Epithelial cell of prostate (primary cell): ENCODE measurements around the gene KCND3.

Experiments
- DNase-seq: peaks from one replicate; pipeline ENCODE4 v3.0.0-alpha.2; 2011; ENCODE audit warnings: low read depth, low spot score
- H3K27ac ChIP-seq: fragments of 450-650 bp; 2 replicates; pipeline ENCODE4 v1.5.1; 2017; ENCODE audit warnings: mild to moderate bottlenecking

The KCND3 gene

DNA sequence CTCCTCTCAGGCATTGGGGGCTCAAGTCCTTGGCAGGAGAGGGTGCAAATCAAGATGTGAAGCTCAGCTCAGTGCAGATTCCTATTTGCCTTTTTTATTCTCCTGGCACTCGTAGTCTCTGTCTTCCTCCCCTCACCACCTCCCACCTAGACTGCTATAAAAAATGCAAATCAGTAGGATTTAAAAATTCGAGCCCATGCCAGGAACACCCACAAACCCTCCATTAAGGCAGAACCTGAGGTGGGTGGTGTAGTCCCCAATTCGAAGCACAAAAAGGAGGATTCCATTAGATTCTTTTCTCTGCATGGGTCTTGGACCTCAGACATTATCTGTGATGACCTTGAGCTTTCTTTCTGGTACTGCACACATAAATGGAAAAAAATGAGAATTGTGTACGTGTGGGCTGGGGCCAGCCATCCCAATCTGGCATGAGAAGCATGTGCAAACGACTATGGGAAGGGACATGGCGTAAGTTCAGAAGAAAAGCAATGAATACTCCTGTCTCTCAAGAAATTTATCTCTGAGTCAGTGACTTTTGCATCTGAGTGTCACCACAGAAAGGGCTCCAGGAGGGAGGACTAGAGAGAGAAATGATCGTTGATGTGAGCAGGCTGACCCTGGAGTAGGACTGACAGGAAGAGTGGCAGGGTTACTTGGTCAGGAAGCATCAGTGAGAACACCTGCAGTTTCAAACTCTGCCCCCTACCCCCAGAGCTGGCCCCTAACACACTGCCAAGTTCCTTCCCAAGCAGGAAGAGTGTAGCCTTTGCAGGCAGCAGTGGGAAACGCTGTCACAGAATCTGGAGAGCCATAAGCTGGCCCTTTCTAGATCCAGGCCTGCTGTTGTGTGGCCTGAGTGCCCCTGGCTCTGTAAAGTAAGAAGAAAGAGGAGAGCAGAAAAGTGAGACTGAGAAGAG lies 252.0 kb downstream of the KCND3 start:
- DNase-seq = no peak
- no peak overlapping the region for H3K27ac ChIP-seq

DNA sequence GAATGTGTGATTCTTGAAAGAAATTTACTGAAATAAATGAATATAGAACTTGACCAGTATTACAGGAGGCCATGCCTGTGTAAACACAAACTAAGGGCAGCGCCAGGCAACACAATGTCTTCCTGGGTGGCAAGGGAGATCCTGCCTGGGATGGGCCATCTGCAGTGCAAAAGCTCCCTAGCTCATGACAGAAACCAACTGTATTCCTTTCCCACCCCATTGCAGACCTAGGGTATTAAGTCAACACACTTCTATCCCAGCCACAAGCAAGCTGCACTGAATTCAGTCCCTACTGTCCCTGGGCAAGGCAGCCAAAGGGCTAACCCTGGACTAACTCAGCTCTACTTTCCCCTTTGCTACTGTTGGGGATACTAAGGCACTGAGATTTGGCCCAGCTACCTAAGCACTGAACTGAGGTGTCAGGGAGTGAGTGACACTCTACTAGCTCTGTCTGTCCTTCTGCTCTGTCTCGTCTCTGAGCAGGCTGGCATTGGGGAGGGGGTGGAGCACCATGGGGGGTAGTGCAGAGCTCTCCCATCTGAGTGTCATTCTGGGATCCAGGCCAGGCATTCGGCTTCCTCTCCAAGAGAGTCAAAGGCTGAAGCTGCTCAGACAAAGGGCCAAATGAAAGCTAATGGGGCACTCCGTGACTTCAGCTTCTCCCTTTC lies 252.8 kb downstream of the KCND3 start:
- no peak for DNase-seq

DNA sequence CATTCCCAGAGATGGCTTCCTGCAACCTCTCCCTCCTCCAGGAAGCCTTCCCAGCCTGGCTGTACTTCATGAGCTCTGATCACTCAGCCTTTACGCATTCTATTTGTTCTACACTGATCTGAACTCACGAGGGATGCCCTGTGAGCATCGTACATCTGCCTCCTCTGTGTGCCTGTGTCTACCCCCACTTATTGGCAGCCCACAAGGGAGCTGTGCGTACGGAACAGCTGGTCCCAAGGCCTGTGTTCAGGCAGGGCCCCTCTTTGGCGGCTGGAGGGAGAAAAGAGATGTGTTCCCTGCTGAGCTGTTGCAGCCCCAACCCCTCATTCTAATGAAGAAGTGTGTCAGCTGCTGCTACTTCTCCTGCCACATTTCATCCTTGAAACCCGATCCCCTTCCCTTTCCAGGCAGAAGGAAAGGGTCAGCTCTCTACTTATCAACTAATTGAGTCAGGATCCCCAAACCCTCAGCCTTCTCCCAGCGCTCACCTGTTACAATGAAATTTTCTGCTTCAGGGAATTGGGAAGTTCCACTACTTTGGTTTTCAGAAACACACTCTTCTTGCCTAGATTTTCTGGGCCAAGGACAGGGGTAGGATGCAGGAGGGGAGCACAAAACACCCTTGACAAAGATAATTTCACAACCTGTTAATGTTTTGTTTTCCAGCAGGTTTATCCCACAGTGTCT lies 253.5 kb downstream of the KCND3 start:
- no peak overlapping the region for H3K27ac ChIP-seq
- DNase-seq = no peak

More for the DNA sequence above, 252.8 kb downstream of the KCND3 start:
- no peak overlapping the region for H3K27ac ChIP-seq

DNA sequence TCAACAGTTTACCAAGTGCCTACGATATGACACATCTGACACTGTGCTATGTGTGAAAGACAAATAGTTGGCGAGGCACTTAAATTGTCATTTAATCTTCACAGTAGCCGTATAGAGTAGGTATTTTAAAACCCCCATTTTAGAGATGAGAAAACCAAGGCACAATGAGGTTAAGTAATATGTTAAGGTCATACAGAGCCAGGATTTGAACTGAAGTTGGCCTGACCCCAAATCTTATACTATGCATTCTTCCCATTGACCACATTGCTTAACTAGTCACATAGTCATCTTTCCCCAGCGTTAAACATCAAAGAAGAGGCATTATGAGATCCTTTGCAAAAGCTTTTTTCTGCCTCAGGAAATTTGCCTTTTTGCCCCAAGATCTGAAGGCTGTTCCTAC lies 254.1 kb downstream of the KCND3 start:
- no peak for DNase-seq
- no peak overlapping the region for H3K27ac ChIP-seq

DNA sequence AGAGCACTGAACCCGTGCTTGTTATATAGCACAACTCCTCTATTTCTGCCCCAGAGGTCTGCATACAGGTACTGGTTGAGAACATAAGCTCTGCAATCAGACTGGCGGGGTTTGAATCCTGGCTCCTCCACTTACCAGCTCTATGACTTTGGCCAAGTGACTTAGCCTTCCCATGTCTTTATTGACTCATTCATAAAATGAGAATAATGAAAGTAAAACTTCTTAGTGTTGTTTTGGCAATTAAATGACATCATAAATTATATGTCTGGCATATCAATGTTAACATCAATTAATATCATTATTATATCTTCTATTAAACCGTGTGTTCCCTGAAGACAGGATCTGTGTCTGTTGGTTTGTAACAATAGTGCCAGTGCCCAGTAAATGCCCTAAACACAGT lies 254.6 kb downstream of the KCND3 start:
- H3K27ac ChIP-seq = no peak overlapping the region
- no peak for DNase-seq

DNA sequence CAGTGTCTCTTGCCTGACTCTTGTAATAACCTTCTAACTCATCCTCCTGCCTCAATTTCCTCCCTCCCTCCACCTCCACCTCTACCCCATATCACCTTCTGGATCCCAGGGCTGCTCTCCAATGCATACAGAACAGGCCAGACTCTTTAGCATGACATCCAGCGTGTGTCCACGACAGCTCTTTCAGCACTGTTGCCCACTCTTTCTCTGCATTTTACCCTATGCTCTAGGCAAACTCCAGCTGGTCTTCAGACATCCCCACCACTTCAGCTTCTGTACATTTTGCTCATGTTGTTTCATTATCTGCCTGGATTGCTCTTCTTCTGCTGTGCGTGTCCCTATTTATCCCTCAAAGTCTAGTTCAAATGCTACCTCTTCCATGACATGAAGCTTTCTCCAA lies 255.0 kb downstream of the KCND3 start:
- DNase-seq = no peak
- H3K27ac ChIP-seq = no peak overlapping the region

DNA sequence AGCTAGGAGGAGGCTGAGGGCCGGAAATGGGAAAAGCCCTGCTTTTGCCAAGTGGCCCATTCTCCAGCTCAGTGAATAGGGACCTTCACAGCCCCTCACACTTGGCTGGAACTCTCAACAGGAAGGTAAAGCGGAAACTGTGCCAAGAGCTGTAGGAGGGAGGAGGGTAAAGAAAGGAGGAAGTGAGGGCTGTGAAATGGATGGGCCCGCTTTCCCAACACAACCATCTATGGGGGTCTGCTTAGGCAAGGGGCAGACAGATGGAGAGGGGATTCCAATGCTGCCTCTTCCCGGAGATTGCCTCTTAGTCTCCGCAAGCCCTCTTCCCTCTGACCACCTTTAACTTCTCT lies 255.5 kb downstream of the KCND3 start:
- no peak for DNase-seq
- no peak overlapping the region for H3K27ac ChIP-seq

DNA sequence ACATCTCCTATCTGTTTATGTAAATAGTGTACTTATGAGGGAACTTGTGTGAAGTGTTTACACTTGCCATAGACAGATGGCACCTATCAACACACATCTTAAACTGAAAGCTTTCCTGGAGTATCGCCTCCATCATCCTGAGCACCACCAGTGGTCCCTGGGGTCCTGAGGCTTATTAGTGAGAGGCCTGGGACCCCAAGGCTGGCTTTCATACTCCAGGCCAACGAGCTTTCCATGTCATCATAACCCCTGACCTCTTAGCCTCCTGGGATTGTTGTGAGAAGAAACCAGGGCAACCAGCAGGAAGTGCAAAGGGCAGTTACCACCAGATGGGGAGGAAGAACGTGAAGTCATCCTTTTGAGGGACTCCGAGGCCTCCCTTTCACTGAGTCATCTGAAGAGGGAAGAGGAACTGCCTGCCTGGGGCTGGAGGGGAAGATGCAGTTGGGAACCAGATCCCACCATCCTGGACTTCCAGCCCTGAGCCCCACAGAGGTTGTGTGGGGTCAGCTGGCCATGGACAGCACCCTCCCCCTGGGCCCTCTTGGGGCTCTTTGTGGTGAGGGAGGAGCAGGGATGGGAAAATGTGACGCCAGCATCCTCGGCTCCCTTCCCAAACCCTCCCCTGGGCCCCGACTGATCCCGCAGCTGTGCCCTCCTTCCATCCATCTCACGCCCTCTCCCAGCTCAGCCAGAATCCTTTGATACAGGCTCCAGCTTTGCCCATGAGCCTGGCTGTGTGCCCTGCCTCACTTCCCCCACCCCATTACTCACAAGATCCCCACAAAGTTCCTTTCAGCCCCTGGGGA lies 256.1 kb downstream of the KCND3 start:
- no peak overlapping the region for H3K27ac ChIP-seq
- DNase-seq = no peak

DNA sequence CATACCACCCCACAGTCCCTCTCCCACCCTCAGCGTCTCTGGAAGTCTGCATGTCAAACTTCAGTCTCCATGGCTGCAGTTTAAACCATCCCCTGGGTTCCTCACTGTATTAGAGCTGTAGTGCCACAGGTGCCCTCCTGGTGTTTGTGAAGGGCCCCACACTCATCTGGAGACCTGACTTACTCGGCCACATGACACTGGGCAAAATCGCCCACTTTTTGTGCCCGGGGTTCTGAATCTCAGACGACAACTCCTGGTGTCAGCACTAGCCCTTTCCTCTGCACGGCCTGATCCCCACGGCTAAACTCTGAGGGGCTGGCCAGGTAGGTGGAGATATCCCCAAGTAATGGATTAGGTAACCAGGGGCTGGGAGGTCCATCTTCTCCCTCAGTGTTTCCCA lies 256.8 kb downstream of the KCND3 start:
- no peak overlapping the region for H3K27ac ChIP-seq
- DNase-seq = no peak

DNA sequence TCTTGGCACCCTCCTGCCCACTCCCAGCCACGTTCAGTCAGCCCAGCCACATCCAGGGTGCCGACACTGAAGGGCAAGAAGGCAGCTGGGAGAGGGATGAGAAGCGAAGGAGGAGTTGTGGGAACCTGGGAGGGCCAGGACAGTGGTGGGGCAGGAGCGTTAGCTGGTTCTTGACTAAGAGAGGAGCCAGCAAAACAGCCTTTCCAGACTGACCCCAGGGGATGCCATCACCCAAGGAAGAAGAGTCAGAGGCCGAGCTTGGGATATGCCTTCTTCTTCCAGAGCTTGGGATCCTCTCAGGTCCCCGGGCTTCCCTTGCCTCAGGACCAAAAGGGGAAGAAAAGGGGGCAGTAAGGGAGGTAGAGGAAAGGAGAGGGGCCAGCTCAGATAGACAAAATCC lies 257.5 kb downstream of the KCND3 start:
- DNase-seq = no peak
- H3K27ac ChIP-seq = no peak overlapping the region

DNA sequence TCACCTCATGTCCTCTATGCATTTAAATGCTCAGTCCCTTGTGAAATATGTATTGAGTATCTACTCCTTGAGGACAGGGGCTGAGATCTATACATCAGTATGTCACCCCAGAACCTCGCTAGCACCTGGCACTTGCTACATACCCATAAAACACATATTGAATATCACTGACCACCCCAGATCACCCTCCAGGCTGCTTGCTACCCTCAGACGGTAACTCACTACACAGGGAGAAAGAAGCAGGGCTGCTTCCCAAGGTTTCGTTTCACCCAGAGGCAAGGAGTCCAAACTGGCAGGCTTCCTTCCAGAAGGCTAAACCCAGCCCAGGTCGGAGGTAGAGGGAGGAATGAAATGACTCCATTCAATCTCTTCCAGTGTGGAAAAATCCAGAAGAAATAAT lies 258.8 kb downstream of the KCND3 start:
- DNase-seq = no peak
- H3K27ac ChIP-seq = no peak overlapping the region

DNA sequence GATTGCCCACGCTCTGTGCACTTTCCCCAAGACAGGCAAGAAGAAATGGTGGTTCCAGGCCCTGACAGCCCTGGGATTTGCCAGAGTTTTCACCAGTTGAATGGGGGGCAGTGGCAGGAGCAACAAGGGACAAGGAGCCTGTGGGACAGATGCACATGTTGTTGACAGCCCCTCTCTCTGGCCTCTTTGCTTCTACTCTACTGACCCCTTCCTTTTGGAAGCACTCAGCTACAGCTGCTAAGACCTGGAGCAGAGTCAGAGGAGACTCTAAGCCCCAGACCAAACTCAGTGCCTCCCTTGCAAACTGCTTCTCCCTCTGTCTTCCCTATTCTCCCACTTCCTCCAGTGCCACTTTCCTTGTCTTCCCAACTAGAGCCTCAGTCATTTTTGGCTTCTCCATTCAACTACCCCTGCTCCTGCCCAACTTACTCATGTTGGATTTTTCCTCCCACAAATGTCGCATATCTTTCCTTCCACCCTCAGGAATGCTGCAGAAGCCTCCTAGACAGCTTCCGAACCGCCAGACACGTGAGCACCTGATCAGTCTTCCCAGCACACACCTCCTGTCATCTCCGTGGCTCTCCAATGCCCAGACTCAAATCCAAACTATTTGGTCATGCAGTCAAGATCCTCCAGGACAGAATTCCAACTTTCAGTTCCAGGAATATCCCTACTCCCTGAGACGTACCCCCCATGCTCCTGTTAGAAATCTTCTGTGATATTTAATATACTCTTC lies 259.4 kb downstream of the KCND3 start:
- no peak for DNase-seq
- no peak overlapping the region for H3K27ac ChIP-seq

DNA sequence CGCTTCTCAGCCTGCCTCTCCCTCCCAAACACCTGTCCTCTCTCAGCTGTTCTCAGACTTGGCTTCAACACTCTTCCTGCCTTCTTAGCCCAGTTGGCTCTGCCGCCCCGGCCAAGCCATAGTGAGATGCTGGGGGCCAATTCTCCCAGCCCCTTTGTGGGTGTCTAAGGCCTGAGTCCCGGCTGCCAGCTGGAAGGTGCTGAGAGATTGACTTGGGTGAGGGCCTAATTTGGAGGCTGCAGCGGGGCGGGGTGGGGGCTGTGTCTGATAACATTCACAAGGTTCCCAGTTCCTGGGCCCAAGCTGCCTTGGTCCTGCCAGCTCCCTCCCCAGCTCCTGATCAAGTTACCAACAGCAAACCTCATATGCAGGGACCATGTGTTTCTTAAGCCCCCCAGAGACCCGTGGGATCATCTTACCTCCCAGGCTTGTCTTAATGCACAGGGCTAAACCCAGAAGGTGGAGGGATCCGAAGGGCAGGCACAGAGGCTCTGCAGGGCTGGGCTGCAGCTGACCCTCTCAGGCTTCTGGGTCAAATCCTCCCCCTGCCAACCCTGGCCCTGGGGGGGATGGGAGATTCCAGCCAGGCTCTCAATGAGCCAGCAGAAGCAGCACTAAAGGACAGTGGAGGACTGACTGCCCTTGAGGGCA lies 260.1 kb downstream of the KCND3 start:
- DNase-seq = no peak
- H3K27ac ChIP-seq = no peak overlapping the region

DNA sequence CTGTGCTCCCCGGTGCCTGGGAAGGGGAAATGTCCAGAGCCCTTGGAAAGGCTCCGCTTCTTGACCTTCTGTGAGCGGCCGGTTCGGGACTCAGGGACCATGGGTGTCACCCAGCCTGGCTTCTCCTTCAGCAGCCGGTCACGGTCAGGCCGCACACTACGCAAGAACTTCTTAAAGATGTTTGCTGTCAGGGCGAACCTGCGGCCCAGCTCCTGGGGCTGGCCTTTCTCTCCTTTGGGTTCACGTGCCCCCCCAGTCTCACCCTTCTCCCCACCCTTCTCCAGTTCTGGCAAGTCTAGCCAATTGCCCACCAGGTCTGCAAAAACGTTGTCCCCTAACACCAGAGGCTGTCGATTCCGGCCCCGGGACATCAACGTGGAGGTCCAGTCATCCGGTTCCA lies 262.4 kb downstream of the KCND3 start:
- no peak for DNase-seq
- no peak overlapping the region for H3K27ac ChIP-seq

DNA sequence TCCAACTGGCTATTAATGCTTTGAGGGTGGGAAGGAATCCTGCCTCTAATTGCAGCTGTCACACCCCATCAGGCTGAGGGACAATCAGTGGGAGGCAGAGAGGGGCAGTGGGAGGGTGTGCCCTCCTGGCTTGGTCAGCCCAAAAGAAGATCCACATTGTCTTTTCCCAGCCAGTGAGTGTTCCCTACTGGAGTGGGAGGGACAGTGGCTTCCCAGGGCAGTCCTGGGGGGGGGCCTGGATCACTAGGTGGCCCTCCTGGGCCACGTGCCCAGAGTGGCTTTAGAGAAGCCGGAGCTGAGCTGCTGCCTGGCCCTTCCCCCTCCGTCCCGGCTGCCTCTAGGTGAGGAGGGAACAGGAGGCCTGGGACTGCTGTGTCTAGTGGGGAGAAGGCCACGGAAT lies 264.3 kb downstream of the KCND3 start:
- DNase-seq = no peak

DNA sequence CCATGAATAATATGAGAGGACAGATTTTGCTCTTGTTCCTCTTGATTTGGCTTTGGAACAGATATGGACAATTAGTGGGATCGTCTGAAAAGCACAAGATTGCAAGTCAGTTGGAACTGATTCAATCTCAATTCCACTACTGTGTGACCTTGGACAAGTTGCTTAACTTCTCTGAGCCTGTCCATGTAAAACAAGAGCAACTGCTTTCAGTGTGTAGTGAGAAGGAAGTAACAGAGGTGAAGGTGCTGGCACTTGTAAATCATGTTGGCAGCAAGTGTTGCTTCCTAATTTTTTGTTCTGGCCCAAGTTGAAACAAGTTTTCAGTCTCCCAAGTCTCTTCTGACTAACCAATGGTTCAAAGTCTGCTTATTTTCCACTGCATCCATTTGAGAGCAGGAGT lies 265.6 kb downstream of the KCND3 start:
- DNase-seq = no peak
- H3K27ac ChIP-seq = no peak overlapping the region

More for the DNA sequence above, 264.3 kb downstream of the KCND3 start:
- no peak overlapping the region for H3K27ac ChIP-seq

DNA sequence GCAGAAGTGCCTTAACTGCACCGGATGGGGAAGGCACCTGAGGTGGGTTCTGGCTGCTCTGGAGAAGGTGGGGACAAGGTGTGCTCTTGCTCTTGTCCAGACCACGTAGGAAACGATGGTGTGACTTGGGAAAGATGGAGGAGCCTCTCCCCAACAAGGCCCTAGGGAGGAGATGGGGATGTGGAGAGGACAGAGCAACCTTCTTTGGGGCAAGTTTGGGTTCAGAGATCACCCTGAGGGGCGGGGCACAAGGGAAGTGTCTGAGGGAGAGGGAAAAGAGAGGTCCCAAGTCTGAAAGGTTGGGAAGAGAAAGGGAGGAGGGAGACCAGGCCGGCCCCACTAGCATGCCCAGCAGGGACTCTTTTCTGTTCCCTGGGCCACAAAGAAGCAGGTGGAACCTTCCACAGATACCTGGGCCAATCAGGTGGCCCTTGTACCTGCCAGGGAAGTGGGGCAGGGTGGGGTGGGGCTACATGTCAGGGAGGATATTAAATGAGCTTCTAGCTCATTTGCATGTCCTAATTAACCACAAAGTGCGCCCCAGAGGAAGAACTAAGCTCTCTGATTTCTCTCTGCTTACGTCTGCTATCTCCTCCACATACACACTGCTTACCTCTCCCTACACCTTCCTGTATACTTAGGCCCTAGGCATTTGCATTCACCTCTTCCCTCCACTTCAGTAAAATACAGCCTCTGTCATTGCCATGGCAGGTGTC lies 266.2 kb downstream of the KCND3 start:
- no peak for DNase-seq
- no peak overlapping the region for H3K27ac ChIP-seq

DNA sequence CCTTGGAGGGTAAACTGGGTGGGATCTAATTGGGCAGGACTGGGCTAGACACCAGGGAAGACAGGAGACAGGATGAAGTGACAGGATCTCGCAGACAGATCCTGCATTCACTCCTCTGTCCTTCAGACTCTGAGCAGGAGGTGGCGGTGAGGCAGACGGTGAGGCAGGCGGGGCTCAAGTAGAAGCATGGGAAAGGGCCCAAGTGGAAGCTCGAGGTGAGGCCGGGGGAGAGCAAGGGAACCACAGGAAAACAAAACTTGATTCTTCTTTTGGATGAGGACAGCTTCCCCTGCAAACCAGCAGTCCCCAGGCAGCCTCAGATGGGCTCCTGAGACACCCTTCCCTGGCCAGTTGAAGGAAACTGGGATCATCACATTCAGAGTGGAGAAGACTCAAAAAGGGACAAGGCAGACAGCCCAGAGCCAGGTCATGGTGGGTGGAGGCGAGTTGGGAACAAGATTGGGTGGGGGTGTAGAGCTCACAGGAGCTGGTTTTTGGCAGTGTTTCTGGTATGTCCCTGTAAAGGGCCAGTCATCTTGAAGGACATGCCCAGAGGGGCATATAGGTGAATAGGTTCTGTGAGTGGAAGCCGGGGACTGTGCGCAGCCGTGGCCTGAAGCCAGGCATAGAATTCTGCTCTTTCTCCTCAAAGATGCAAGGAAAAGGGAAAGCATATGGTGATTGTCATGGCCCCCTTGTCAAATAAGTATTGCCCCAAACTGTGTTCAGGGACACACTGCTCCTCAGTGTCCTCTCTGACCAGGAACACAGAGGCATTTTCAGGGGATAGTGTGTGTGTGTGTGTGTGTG lies 268.3 kb downstream of the KCND3 start:
- no peak for DNase-seq
- H3K27ac ChIP-seq = peak overlapping the region; percentile 47
